ENCODE results near the gene SLC34A1. TPM values are rescaled to one million over a fixed set of nuclear protein-coding genes. Genes with fewer than 3 reads are reported as not detected.

Gene SLC34A1
- total and polyA plus RNA-seq, 2 of the 13 experiments (the other 11 are each of a cell fraction or from before 2014, with no cell fraction given), result 0.03 to 0.20 TPM

DNA sequence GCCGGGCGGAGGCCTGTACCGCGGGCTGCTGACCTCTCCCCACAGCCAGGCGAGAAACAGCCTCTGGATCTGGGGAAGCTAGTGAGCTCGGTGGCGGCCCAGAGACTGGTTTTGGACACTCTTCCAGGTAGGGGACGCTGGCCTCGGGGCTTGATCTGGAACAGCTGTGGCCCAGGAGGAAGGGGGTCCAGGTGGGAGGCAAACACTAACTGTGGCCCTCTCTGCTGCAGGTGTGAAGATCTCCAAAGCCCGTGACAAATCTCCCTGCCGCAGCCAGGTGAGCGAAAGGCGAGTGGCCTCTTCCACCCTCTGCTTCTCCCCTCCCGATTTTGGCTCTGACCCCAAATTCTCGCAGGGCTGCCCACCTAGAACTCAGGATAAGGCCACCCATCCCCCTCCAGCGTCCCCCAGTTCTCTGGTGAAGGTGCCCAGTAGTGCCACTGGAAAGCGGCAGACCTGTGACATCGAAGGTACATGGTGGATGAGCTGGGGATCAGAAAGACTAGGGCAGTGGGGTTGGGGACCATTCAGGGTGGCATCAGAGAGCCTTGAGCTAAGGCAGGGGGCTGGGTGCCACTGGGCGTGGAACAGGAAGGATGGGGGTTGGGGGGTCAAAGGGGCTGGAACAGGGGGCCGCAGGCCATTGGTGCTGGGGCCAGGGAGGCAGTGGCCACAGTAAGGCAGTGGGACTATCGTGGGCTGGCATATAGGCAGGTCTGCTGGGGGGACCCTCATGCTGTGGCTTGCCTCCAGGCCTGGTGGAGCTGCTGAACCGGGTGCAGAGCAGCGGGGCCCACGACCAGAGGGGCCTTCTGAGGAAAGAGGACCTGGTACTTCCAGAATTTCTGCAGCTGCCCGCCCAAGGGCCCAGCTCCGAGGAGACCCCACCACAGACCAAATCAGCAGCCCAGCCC lies 12.9 kb upstream of the SLC34A1 start:
- no peak for FAIRE-seq
- Histone ChIP-seq H3K9me3 (ENCODE audit: low read length) (no peaks in the 10 kb centered on the region), H3K4me2 (ENCODE audit: low read depth, low read length) (peak overlapping the region; percentile 100), H3K4me1 (ENCODE audit: insufficient read depth, low read length) (peaks cover 74% of the 10 kb centered on the region), H3K27ac (ENCODE audit: extremely low read length, insufficient read depth, low read length) (peak overlapping the region; percentile 84), H3K79me2 (ENCODE audit: insufficient read depth, low read length) (peaks cover 8% of the 10 kb centered on the region), H4K20me1 (ENCODE audit: insufficient read depth, low read length) (no peaks in the 10 kb centered on the region), H3K36me3 (replicated peaks in 1 of 2; ENCODE audit: control insufficient read depth in 1 of 2, insufficient read depth in 2 of 2, low read length in 2 of 2) (0 out of 5 replicates have a peak, but pooled peaks cover 0 to 4% of the 10 kb centered on the region in 2 experiments), H3K27me3 (ENCODE audit: control insufficient read depth in 1 of 2, insufficient read depth in 2 of 2, low read length in 2 of 2) (no peaks in the 10 kb centered on the region; a peak in 1 of 5 replicates), H2AFZ (ENCODE audit: low read length) (no peak overlapping the region), H3K4me3 (replicated peaks in 1 of 3; ENCODE audit: insufficient read depth in 1 of 3, low read depth in 2 of 3, low read length in 3 of 3) (peak overlapping the region; percentile 74 to 92 (median 81)), H3K9ac (ENCODE audit: insufficient read depth, low read depth, low read length) (peak overlapping the region; percentile 92)
- BruUV-seq (replicated peaks), result TSS peak; percentile 76
- in situ Hi-C loops (cut with HindIII; ENCODE audit: extremely low pct_ligation_motif_present, low pct_unique_long_range_greater_than_20kb), result loop anchor here (25.0 kb wide), 1 partner anchor 834 kb away; the partner anchor contains the start of genes CDHR2 and RNF44
- ChIA-PET POLR2A (interaction anchor here (0.8 to 7.9 kb wide), 18 partner anchors 8 to 284 kb away, joined by 3 to 239 read pairs (median 6); partner anchors contain the start of genes F12, FGFR4, GRK6 and LMAN2), CTCF (ENCODE audit: low intra/inter-chr PET ratio, low total read pairs) (interaction anchor here (1.5 to 2.1 kb wide), 4 partner anchors 11 to 54 kb away, joined by 3 to 19 read pairs (median 10); no protein-coding TSS in a partner anchor)
- intact Hi-C loops (cut with micrococcal nuclease; ENCODE audit: unreplicated experiment), result loop anchor here (1.0 to 2.0 kb wide), 2 partner anchors 8 to 85 kb away; no protein-coding TSS in a partner anchor
- ATAC-seq, result no peak
- 12% methylated on average over 6 of the region's 26 CpGs for WGBS (ENCODE audit: low lambda C conversion rate)
- DNase-seq (ENCODE audit: low spot score), result no peak
- TF ChIP-seq ERF (CRISPR knock-in tag; IDR thresholded peaks at IDR 0.05), result 0 out of 2 replicates have a peak, but pooled peaks have one; percentile 1
- peak; percentile 59; the same call in 1 of the 2 replicates for TF ChIP-seq ARNT2 (CRISPR knock-in tag; IDR thresholded peaks at IDR 0.05; ENCODE audit: low read depth)
- TF ChIP-seq, protein P1, sequence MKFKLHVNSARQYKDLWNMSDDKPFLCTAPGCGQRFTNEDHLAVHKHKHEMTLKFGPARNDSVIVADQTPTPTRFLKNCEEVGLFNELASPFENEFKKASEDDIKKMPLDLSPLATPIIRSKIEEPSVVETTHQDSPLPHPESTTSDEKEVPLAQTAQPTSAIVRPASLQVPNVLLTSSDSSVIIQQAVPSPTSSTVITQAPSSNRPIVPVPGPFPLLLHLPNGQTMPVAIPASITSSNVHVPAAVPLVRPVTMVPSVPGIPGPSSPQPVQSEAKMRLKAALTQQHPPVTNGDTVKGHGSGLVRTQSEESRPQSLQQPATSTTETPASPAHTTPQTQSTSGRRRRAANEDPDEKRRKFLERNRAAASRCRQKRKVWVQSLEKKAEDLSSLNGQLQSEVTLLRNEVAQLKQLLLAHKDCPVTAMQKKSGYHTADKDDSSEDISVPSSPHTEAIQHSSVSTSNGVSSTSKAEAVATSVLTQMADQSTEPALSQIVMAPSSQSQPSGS (CRISPR knock-in tag; IDR thresholded peaks at IDR 0.05), result 0 out of 2 replicates have a peak, but pooled peaks have one; percentile 5
- TF ChIP-seq, protein P2, sequence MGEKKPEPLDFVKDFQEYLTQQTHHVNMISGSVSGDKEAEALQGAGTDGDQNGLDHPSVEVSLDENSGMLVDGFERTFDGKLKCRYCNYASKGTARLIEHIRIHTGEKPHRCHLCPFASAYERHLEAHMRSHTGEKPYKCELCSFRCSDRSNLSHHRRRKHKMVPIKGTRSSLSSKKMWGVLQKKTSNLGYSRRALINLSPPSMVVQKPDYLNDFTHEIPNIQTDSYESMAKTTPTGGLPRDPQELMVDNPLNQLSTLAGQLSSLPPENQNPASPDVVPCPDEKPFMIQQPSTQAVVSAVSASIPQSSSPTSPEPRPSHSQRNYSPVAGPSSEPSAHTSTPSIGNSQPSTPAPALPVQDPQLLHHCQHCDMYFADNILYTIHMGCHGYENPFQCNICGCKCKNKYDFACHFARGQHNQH (CRISPR knock-in tag; IDR thresholded peaks at IDR 0.05), result 0 out of 2 replicates have a peak, but pooled peaks have one; percentile 7
- no peak for TF ChIP-seq ZNF556 (CRISPR knock-in tag; IDR thresholded peaks at IDR 0.05; ENCODE audit: borderline replicate concordance)
- TF ChIP-seq ZNF703 (CRISPR knock-in tag; IDR thresholded peaks at IDR 0.05; ENCODE audit: borderline replicate concordance), result no peak
- TF ChIP-seq MYPOP (CRISPR knock-in tag; IDR thresholded peaks at IDR 0.05), result 0 out of 2 replicates have a peak, but pooled peaks have one; percentile 9
- no peak for TF ChIP-seq MATR3 (CRISPR knock-in tag; IDR thresholded peaks at IDR 0.05)
- TF ChIP-seq, protein P3, sequence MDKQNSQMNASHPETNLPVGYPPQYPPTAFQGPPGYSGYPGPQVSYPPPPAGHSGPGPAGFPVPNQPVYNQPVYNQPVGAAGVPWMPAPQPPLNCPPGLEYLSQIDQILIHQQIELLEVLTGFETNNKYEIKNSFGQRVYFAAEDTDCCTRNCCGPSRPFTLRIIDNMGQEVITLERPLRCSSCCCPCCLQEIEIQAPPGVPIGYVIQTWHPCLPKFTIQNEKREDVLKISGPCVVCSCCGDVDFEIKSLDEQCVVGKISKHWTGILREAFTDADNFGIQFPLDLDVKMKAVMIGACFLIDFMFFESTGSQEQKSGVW (CRISPR knock-in tag; IDR thresholded peaks at IDR 0.05; ENCODE audit: borderline replicate concordance), result no peak
- 0 out of 2 replicates have a peak, but pooled peaks have one; percentile 63 for TF ChIP-seq REL (CRISPR knock-in tag; conservative IDR thresholded peaks at IDR 0.05)
- no peak for TF ChIP-seq POLR2A (IDR thresholded peaks at IDR 0.05; ENCODE audit: insufficient read depth in 1 of 2, low read depth in 2 of 2, low read length in 2 of 2)
- peak; percentile 5; the same call in 1 of the 2 replicates for TF ChIP-seq ZNF614 (CRISPR knock-in tag; IDR thresholded peaks at IDR 0.05; ENCODE audit: borderline replicate concordance)
- peak; percentile 55; the same call in 1 of the 2 replicates for TF ChIP-seq ZNF574 (CRISPR knock-in tag; IDR thresholded peaks at IDR 0.05)
- no peak for TF ChIP-seq ZNF709 (CRISPR knock-in tag; IDR thresholded peaks at IDR 0.05)
